Measurements from ENCODE around the gene MCRIP1.
"Not testable (repeated sequence)": the region's sequence is repeated elsewhere in the genome, so short reads cannot be mapped to it uniquely, and the experiment has no call there.

The MCRIP1 gene

GRCh38 chr17:81840826-81841778, 8.0 kb upstream of the MCRIP1 start:
- no peak for DNase-seq (ENCODE audit: low read depth)

- not testable (repeated sequence) for DNase-seq (ENCODE audit: low read depth)
These were observed 7.0 kb upstream of the MCRIP1 start for GRCh38 chr17:81840059-81840458.

GRCh38 chr17:81839301-81839700, 6.2 kb upstream of the MCRIP1 start:
- no peak for DNase-seq (ENCODE audit: low read depth)

GRCh38 chr17:81838753-81839255, 5.7 kb upstream of the MCRIP1 start:
- DNase-seq (ENCODE audit: low read depth), result no peak

GRCh38 chr17:81837641-81838040, 4.5 kb upstream of the MCRIP1 start:
- peak; percentile 84 for DNase-seq (ENCODE audit: low read depth)

- no peak for DNase-seq (ENCODE audit: low read depth)
These were observed 1.8 kb upstream of the MCRIP1 start, which contains the start of gene PPP1R27 for GRCh38 chr17:81834831-81835267. Gene PPP1R27, minus strand, starts transcription at chr17:81835050. Its CDS starts 97 bp downstream, at chr17:81834953.

GRCh38 chr17:81833921-81834830, 1.1 kb upstream of the MCRIP1 start:
- no peak for DNase-seq (ENCODE audit: low read depth)

- no peak for DNase-seq (ENCODE audit: low read depth)
These were observed 407 bp downstream of the MCRIP1 start for GRCh38 chr17:81832608-81833159.

GRCh38 chr17:81831957-81832607, 1.0 kb downstream of the MCRIP1 start:
- peak; percentile 48 for DNase-seq (ENCODE audit: low read depth)

GRCh38 chr17:81831563-81831956, 1.5 kb downstream of the MCRIP1 start:
- no peak for DNase-seq (ENCODE audit: low read depth)

GRCh38 chr17:81829858-81830257, 3.2 kb downstream of the MCRIP1 start:
- DNase-seq (ENCODE audit: low read depth), result no peak

GRCh38 chr17:81828656-81829055, 4.4 kb downstream of the MCRIP1 start:
- no peak for DNase-seq (ENCODE audit: low read depth)

GRCh38 chr17:81825841-81826466, 7.1 kb downstream of the MCRIP1 start:
- no peak for DNase-seq (ENCODE audit: low read depth)

GRCh38 chr17:81824595-81824994, 8.5 kb downstream of the MCRIP1 start:
- no peak for DNase-seq (ENCODE audit: low read depth)

GRCh38 chr17:81823820-81824550, 9.1 kb downstream of the MCRIP1 start:
- no peak for DNase-seq (ENCODE audit: low read depth)

- no peak for DNase-seq (ENCODE audit: low read depth)
These were observed 9.9 kb downstream of the MCRIP1 start for GRCh38 chr17:81822996-81823819.

- DNase-seq (ENCODE audit: low read depth), result no peak
These were observed 10.8 kb downstream of the MCRIP1 start for GRCh38 chr17:81822312-81822637.

- peak; percentile 49 for DNase-seq (ENCODE audit: low read depth)
These were observed 11.3 kb downstream of the MCRIP1 start for GRCh38 chr17:81821603-81822311.

GRCh38 chr17:81821147-81821546, 11.9 kb downstream of the MCRIP1 start:
- DNase-seq (ENCODE audit: low read depth), result no peak

All from fibroblast of gingiva (primary cell).